Activated gamma-delta T cell (primary cell): Measurements from ENCODE around the gene CRCP.
"Not testable (repeated sequence)": the region's sequence is repeated elsewhere in the genome, so short reads cannot be mapped to it uniquely, and the experiment has no call there.

Experiments
- DNase-seq: peaks from one replicate; lab custom pipeline; 2025; lab: John Stamatoyannopoulos, UW
- total RNA-seq, 2 donors: gene quantifications; one replicate each; lab custom pipeline; 2026; lab: John Stamatoyannopoulos, UW

The CRCP gene
- 36.6 to 42.9 reads per million in 2 donors for total RNA-seq

DNA sequence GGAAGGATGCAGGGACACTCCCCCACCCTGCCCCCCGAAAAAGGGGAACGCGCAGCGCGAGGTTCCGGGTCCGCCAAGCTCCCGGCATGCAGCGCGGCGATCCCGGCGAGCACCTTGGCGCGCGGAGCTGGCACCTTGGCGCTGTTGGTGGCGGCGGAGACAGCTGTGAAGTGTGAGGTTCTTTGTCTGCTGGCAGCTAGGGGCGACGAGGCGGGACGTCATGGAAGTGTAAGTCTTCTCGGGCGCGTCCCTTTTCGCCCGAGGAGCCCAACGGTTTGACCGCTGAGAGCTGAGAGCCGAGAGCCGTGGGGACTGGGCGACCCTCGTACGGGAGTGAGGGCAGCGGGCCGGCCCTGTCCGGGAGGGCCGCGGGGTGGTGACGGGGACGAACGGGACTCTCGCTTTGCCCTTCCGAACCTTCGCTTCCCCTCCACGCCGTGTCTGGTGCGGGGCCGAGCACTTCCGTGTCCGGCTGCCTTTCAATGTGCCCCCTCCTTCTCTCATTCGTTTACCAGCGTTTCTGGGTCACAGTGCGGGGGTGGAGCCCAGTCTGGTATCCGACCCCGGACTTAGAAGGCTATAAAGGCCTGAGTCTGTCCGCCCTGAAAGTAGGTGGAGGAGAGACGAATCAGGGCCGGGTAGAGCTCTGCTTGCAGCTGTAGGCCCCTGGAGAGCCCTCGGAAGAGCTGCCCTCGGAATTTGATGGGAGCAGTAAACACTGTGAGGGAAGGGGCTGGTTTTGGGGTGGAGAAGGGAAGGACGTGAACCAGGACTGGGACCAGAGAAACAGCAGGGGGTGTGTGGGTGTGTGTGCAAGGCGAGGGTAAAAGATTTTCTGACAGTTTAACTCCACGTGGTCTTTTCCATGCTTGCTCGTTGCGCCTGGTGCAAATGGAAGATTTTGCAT is at the start of gene CRCP:
TSS of gene CRCP (plus strand) at position 105 of the 907 bp plus-strand sequence. CDS start at position 221, 116 bp downstream.
- peak; percentile 89 for DNase-seq

DNA sequence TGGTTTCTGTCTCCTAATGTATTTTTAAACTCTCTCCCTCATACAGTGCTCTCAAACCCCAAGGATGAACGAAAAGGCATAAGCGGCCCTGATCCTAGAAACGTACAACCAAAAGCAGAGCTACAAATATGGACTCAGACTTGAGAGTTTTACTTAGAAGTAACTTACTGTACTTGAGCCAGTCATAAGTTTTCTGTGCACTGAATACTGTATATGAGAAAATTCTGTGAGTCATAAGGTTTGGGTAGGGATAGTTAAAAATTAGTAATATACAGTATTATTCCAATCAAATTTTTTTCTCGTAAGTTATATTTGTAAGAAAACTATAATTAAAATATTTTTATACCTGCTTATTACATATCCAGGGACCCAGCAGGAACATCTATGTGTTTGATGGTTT is 44.9 kb upstream of the CRCP start:
- no peak for DNase-seq

DNA sequence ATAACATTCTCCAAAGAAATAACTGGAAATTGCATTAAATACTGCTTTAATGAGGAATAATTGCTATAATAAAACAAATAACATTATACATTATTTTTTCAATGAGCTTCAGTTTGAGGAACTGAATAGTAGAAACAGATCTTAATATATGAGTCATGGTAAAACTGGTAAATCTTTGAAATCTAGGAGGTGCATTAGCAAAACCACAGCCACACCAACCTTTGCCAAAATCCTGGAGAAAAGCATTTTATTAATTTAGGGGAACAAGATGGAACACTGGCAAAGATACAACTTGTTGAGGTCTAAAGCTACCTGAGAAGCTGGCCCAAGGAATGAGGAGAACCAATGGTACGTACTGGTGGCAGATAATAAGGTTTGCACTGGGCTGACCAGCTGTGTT is 44.4 kb upstream of the CRCP start:
- DNase-seq = no peak

DNA sequence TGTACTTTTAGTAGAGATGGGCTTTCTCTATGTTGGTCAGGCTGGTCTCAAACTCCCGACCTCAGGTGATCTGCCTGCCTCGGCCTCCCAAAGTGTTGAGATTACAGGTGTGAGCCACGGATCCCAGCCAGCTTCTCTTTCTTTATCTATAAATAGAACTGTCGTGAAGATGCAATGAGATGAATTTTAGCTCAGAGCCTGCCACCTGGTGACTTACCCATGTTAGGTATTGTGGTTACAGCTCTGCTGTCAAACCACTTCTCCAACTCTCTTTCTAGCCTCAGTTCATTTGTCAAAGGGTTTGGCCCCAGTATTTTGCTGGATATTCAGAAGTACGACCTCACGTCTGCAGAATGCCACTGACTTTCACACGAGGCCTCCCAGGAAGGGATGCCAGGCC is 42.4 kb upstream of the CRCP start:
- not testable (repeated sequence) for DNase-seq

DNA sequence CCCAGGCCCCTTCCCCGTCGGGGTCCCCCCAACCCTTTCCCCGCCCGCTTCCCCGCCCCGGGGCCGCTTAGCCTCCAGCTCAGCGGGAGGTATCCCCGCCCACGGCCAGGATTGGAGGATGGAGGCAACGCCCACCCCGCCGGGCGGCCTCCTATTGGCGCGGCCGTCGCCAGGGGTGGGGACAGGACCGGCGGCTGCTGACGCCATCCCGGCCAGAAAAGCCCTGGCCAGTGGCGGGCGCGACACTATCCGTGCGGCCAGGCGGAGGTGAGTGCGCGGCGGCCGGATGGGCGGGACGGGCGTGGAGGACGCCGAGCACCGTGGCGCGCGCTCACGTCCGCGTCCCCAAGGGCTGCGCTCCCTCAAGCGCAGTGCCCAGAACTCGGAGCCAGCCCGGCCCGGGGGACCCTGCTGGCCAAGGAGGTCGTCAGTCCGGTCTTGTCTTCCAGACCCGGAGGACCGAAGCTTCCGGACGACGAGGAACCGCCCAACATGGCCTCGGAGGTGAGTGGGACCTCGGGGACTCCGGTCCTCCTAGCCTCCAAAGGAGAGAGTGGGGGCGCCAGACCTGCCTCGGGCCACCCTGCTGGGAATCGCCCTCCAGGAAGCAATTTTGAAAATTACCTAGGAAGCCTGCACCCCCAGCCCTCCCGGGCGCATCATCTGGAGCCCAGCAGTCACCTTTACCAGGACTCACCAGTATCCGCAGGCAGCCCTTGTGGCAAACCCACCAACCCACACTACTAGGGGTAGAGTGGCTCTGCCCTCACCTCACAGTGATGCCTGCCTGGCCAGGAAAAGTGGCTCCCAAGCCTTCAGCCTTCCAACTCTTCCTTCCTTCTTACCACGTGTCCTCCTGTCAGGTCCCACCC is 38.8 kb upstream of the CRCP start, which contains the start of gene ASL:
TSS of gene ASL (plus strand) at position 230 of the 872 bp plus-strand sequence. CDS start at position 493, 263 bp downstream.
- peak; percentile 83 for DNase-seq

DNA sequence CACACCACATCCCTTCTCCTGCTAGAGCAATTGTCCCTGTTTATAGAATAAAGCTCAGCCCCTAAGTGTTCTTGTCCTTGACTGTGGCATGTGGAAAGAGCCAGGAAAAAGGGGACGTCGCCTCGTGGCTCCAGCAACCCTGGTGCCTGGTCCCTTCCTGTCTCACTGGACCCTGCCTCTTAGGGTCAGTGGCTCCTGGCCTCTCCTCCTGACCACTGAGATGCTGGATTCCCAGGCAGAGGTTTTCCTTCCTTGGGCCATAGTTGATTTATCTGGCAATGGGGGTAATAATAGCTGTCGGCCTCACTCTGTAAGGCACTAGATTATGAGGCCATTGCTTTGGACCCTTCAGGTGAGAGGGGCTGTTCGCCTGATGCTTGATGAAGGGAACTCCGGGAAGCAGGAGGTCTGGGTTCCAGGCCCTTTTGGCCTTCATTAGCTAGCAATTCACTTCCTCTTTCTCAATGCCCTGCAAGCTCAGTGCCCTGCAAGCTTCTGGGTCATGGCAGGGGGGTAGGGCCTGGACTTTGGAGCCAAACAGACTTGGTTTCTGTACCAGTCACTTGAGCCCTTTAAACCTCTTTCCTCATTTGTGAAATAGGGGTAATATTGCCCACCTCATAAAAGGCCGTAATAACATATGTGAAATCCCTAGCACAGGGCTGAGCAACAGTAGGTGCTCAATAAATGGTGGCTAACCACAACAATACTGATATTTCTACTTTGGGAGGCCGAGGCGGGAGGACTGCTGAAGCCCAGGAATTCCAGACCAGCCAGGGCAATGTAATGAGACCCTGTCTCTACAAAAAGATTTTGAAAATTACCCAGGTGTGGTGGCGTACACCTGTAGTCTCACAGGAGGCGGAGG is 38.0 kb upstream of the CRCP start:
- DNase-seq = no peak

DNA sequence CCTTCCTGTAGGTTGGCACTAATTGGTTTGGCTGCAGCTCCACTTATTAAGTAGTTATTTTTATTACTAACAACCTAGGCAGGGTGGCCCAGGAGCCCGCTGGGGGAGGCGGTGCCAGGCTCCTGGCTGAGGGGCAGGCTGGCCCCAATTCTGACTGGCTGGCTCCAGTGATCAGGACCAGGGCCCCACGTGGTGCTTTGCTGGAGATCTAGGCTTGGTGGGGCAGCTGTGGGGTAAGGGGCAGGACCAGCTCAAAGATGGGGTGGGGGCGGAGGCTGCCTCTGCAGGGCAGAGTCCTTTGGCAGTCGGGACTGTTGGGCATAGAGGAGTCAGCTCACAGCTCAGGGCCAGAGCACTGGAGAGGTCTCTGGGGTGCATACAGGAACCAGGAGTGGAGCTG is 36.6 kb upstream of the CRCP start:
- DNase-seq = no peak

DNA sequence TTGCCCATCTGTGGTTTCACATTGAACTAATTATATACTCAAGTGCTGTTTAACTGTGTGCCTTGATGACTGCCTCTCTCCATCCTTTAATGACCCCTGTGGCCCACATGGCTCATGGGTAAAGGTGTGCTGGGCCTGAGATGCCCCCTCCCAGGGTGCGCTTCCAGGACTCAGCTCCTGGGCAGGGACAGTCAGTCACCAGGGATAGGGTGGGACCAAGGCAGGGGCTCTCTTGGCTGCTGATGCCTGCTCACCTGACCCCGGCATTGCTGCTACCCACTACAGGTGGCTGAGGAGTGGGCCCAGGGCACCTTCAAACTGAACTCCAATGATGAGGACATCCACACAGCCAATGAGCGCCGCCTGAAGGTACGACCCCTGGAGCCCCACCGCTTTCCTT is 32.6 kb upstream of the CRCP start:
- no peak for DNase-seq

DNA sequence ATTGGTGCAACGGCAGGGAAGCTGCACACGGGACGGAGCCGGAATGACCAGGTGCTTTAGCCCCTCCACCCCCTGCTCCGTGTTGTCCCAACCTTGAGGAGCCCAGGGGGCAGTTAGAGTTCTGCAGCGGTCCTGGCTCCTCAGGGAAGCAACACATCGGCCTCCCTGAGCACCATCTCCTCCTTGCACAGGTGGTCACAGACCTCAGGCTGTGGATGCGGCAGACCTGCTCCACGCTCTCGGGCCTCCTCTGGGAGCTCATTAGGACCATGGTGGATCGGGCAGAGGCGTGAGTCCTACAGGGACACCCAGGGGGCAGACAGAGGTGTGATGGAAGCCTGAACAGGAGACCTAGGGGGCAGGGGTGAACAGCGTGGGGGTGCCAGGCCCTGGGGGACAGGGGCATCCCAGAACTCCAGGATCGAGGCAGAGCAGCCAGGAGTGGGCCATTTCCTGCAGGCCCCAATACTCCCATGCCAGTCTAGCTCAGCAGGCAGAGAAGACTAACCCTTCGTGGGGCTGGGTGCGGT is 31.7 kb upstream of the CRCP start:
- no peak for DNase-seq

DNA sequence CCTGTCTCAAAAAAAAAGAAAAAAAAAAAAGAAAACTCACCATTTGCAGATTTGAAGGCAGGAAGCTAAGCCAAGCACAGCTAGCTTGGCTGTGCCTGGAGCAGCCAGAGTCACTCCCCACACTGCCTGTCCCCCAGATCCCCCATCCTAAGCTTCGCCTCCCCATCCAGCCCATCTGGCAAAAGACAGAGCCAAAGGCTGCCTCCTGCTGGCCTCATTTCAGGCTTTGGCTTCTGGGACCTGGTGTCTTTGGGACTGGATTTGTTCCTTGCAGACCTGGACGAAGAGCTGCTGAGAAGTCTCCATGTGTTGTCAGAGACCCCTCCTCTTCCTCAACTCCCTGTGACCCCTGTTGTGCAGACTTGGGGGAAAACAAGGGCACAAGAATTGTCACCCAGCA is 31.0 kb upstream of the CRCP start:
- DNase-seq = no peak

DNA sequence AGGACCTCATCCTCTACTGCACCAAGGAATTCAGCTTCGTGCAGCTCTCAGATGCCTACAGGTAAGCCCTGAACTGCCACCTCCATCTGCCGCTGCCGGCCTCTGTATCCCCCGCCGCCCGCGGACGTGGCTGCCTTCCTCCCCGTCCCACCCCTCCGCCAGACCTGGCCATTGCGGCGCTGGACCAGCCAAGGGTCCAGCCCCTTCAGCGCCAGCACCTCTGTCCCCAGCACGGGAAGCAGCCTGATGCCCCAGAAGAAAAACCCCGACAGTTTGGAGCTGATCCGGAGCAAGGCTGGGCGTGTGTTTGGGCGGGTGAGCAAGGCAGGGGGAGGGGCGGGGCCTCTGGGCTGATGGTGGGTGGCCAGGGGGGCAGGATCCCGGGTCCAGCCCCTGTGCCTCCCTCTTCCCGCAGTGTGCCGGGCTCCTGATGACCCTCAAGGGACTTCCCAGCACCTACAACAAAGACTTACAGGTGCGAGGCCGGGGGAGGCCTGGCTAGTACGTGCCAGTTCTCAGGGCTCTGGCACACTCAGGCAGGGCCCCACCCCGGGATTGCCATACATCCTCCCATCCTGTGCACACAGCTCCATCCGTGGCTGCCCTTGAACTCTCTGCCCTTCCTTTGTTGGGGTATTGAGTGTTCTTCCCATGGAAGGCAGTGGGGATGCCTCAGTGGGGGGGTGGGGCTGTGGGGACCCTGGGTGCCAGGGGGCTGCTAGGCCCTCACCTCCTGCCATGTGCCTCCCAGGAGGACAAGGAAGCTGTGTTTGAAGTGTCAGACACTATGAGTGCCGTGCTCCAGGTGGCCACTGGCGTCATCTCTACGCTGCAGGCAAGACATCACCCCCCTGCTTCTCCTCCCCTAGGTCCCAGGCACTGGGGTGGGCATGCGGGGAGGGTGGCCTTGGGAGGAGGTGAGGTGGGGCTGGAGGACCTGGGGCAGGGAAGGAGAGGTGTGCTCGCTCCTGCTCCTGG is 25.5 kb upstream of the CRCP start:
- no peak for DNase-seq

DNA sequence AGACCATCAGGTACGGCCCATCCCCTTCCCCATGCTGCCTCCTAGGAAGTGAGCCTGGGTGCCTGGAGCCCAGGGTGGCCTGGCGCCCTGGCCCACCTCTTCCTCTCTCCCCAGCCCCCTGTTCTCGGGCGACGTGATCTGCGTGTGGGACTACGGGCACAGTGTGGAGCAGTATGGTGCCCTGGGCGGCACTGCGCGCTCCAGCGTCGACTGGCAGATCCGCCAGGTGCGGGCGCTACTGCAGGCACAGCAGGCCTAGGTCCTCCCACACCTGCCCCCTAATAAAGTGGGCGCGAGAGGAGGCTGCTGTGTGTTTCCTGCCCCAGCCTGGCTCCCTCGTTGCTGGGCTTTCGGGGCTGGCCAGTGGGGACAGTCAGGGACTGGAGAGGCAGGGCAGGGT is 22.0 kb upstream of the CRCP start:
- DNase-seq = no peak

DNA sequence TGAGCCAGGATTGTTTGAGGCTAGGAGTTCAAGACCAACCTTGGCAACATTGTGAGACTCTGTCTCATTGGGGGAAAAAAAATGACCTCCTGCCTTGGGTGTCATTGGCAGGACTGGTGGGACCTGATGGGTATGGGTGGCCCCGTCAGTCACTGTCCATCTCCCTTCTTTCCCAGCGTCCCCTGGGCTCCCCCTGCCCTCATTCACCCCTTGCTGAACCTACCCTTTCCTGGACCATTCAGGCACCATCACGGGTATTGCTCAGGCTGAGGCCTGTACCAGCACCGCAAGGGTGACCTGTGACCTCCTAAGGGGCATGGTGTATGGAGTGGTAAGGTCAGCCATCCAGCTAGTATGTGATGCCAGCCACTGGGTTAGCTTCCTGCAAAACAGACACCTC is 19.6 kb upstream of the CRCP start:
- DNase-seq = no peak

DNA sequence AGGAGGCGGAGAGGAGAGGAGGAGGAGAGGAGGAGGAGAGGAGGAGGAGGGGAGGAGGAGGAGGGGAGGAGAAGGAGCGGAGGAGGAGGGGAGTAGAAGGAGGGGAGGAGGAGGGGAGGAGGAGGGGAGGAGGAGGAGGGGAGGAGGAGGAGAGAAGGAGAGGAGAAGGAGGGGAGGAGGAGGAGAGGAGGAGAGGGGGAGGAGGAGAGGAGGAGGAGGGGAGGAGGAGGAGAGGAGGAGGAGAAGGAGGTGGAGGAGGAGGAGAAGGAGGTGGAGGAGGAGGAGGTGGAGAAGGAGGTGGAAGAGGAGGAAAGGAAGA is 15.5 kb upstream of the CRCP start:
- no peak for DNase-seq

DNA sequence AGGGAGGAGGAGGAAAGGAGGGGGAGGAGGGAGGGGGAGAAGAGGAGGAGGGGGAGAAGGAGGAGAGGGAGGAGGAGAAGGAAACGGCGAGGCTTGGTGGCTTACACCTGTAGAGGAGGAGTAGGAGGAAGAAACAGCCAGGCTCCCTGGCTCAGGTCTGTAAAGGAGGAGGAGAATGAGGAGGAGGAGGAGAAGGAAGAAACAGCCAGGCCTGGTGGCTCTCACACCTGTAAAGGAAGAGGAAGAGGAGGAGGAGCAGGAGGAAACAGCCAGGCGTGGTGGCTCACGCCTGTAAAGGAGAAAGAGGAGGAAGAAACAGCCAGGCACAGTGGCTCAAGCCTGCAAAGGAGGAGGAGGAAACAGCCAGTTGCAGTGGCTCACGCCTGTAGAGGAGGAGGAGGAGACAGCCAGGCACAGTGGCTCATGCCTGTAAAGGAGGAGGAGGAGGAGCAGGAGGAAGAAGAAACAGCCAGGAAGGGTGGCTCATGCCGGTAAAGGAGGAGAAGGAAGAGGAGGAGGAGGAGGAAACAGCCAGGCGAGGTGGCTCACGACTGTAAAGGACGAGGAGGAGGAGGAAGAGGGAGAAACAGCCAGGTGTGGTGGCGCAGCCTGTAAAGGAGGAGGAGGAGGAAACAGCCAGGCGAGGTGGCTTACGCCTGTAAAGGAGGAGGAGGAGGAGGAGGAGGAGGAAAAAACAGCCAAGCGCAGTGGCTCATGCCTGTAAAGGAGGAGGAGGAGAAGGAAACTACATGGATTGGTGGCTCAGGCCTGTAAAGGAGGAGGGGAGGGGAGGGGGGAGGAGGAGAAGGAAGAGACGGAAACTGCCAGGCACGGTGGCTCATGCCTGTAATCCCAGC is 14.9 kb upstream of the CRCP start:
- no peak for DNase-seq

DNA sequence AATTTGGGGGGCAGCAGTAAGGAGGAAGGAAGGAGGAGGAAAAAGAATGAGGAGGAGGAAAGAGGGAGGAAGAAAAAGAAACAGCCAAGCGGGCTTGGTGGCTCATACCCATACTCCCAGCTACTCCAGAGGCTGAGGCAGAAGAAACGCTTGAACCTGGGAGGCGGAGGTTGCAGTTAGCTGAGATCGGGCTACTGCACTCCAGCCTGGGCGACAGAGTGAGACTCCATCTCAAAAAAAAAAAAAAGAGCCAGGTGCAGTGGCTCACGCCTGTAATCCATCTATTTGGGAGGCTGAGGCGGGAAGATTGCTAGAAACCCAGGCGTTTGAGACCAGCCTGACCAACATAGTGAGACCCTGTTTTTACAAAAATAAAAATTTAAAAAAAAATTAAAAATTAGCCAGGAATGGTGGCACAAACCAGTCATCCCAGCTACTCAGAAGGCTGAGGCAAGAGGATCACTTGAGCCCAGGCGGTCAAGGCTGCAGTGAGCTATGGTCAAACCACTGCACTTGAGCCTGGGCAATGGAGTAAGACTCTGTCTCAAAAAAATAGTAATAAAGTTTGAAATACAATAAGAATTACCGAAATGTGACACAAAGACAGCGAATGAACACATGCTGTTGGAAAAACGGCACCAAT is 14.1 kb upstream of the CRCP start:
- DNase-seq = no peak

DNA sequence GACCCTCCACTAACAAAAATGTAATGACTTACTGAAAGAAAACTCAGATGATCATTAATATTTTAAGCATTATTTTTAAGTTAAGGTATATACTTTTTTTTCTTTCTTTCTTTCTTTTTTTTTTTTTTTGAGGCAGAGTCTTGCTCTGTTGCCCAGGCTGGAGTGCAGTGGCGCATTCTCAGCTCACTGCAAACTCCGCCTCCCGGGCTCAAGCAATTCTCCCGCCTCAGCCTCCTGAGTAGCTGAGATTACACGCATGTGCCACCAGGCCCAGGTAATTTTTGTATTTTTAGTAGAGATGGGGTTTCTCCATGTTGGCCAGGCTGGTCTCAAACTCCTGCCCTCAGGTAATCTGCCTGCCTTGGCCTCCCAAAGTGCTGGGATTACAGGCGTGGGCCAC is 12.5 kb upstream of the CRCP start:
- DNase-seq = not testable (repeated sequence)

DNA sequence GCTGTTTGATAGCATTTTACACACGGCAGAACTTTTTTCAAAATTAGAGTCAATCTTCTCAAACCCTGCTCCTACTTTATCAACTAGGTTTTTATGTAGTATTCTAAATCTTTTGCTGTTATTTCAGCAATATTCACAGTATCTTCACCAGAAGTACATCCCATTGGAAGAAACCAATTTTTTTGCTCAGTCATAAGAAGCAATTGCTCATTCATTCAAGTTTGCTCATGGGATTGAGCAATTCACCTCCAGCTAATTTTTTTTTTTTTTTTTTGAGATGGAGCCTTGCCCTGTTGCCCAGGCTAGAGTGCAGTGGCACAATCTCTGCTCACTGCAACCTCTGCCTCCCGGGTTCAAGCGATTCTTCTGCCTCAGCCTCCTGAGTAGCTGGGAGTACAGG is 10.7 kb upstream of the CRCP start:
- DNase-seq = not testable (repeated sequence)

DNA sequence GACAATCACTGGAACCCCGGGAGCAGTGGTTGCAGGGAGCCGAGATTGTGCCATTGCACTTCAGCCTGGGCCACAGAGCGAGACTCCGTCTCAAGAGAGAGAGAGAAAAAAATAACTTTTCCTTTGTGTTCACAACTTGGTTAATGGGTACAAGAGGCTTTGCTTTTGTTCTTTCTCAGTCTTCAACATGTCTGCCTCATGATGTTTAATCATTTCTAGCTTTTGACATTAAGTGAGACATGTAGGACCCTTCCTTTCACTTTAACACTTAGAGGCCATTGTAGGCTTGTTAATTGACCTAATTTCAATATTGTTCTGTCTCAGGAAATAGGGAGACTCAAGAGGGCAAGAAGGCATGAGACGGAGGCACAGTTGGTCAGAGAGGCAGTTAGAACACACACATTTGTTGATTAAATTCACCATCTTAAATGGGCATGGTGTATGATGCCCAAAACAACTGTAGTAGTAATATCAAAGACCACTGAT is 9.3 kb upstream of the CRCP start:
- DNase-seq = no peak
